K562 (cell line): ENCODE results near the gene UBN1. TPM values are rescaled to one million over a fixed set of nuclear protein-coding genes. Genes with fewer than 3 reads are reported as not detected.

ENCODE experiments used
- ATAC-seq: fragments of 200-7000 bp; cut with Tn5 transposase; 3 replicates; pipeline ENCODE4 v1.9.1; 2020; ENCODE audit warnings: moderate library complexity
- BruUV-seq: library from RNA; stranded (reverse); fragments of 400-500 nt; replicated peaks from 2 replicates; lab custom pipeline; 2021; lab: Mats Ljungman, UMichigan
- CTCF ChIA-PET: fragments of 300-600 bp; formaldehyde crosslinking; extraction: SDS; loops from one replicate; lab custom pipeline; 2021; ENCODE audit warnings: low intra/inter-chr PET ratio; lab: Yijun Ruan, JAX
- POLR2A ChIA-PET: fragments of 300-600, 350-650 bp; sonication (Branson Sonifier 250); formaldehyde crosslinking; extraction: SDS; loops from one replicate; lab custom pipeline; 2021; ENCODE audit warnings: antibody characterized with exemption, inconsistent platforms; lab: Yijun Ruan, JAX
- DNase-seq, 4 experiments: peaks; one replicate each; pipeline versions ENCODE4 v3.0.0 to v3.0.0-alpha.2; 2011 to 2018; ENCODE audit warnings: low spot score in 3 of 4, mixed read lengths in 3 of 4; ENCODE audit errors: extremely low read depth in 1 of 4
- FAIRE-seq: peaks from 2 replicates; lab custom pipeline; 2011; peaks lifted over from hg19 to GRCh38; lab: Jason Lieb, UNC
- H2AFZ ChIP-seq: 2 replicates; pipeline ENCODE4 v1.6.0; 2011; ENCODE audit warnings: low read depth, low read length, control low read depth, inconsistent platforms
- H3K27ac ChIP-seq: fragments of 200-600 bp; 3 replicates; pipeline ENCODE4 v1.8.0; 2011; ENCODE audit warnings: low read depth, mild to moderate bottlenecking, control low read depth, inconsistent platforms, low read length, moderate library complexity, mixed read lengths; ENCODE audit errors: extremely low read depth
- H3K27me3 ChIP-seq, 2 experiments: fragments of 300-600 bp in 1 of 2; 2 replicates in 1 of 2; 3 replicates in 1 of 2; pipeline versions ENCODE4 v1.6.0 to v1.8.0; 2011; ENCODE audit warnings: inconsistent platforms in 2 of 2, low read length in 2 of 2, mild to moderate bottlenecking in 1 of 2, mixed read lengths in 1 of 2, moderate library complexity in 1 of 2; ENCODE audit not compliant: control insufficient read depth in 2 of 2, insufficient read depth in 2 of 2
- H3K36me3 ChIP-seq: fragments of 300-600 bp; 3 replicates; pipeline ENCODE4 v1.8.0; 2011; ENCODE audit warnings: mild to moderate bottlenecking, low read length, inconsistent platforms; ENCODE audit not compliant: control insufficient read depth, insufficient read depth
- H3K4me1 ChIP-seq, 2 experiments: fragments of 200-600 bp in 1 of 2; replicated peaks in 1 of 2; 2 replicates in 1 of 2; 3 replicates in 1 of 2; pipeline versions ENCODE4 v1.5.1 to v1.8.0; 2011; ENCODE audit warnings: inconsistent platforms in 2 of 2, low read length in 2 of 2, mild to moderate bottlenecking in 1 of 2, mixed read lengths in 1 of 2, moderate library complexity in 1 of 2; ENCODE audit not compliant: control insufficient read depth in 2 of 2, insufficient read depth in 2 of 2
- H3K4me2 ChIP-seq: 2 replicates; pipeline ENCODE4 v1.6.1; 2011; ENCODE audit warnings: low read length, control low read depth, inconsistent platforms, mixed read lengths; ENCODE audit not compliant: insufficient read depth
- H3K4me3 ChIP-seq: fragments of 200-600 bp; sonication (generic), shearing (Covaris generic); 2 replicates; pipeline ENCODE4 v1.5.1; 2016; ENCODE audit warnings: control low read depth, inconsistent platforms
- H3K79me2 ChIP-seq: fragments of 200-600 bp; 3 replicates; pipeline ENCODE4 v1.8.0; 2011; ENCODE audit warnings: low read length, inconsistent platforms; ENCODE audit not compliant: control insufficient read depth, insufficient read depth
- H3K9ac ChIP-seq, 2 experiments: 2 replicates each; pipeline versions ENCODE4 v1.6.0 to v1.6.1; 2011; ENCODE audit warnings: low read depth in 2 of 2, low read length in 2 of 2, control low read depth in 1 of 2, inconsistent platforms in 1 of 2, mild to moderate bottlenecking in 1 of 2, mixed read lengths in 1 of 2; ENCODE audit not compliant: insufficient read depth in 1 of 2
- H3K9me1 ChIP-seq: one replicate; pipeline ENCODE4 v1.6.0; 2011; ENCODE audit warnings: inconsistent platforms, mild to moderate bottlenecking, low read length, moderate library complexity; ENCODE audit not compliant: control insufficient read depth, insufficient read depth
- H3K9me3 ChIP-seq: replicated peaks from 2 replicates; pipeline ENCODE4 v1.5.1; 2011; ENCODE audit warnings: low read depth, low read length, inconsistent platforms; ENCODE audit not compliant: control insufficient read depth, insufficient read depth
- H4K20me1 ChIP-seq: replicated peaks from 2 replicates; pipeline ENCODE4 v1.6.1; 2011; ENCODE audit warnings: low read length, inconsistent platforms, mixed read lengths; ENCODE audit not compliant: control insufficient read depth, insufficient read depth
- CC2D1A ChIP-seq: fragments of 450-650 bp; IDR thresholded peaks from 2 replicates; pipeline ENCODE4 v1.6.1; 2017; ENCODE audit warnings: mild to moderate bottlenecking
- HOMEZ ChIP-seq: fragments of 250-450 bp; sonication (Bioruptor Pico); IDR thresholded peaks from 2 replicates; pipeline ENCODE4 v1.4.0; 2020; ENCODE audit warnings: mild to moderate bottlenecking, moderate library complexity
- RBM22 ChIP-seq: fragments of 200-400 bp; formaldehyde crosslinking; IDR thresholded peaks from 2 replicates; pipeline ENCODE4 v1.6.1; 2018; ENCODE audit warnings: low read length, low read depth; ENCODE audit not compliant: poor library complexity, severe bottlenecking
- RFX7 ChIP-seq: fragments of 250-450 bp; sonication (Bioruptor Pico); IDR thresholded peaks from 2 replicates; pipeline ENCODE4 v1.5.1; 2021; ENCODE audit warnings: mild to moderate bottlenecking
- SMC3 ChIP-seq: conservative IDR thresholded peaks from 2 replicates; pipeline ENCODE4 v1.6.1; 2011; ENCODE audit warnings: low read depth, low read length, improper control_type of control experiment; ENCODE audit not compliant: insufficient read depth
- THRA ChIP-seq: fragments of 450-650 bp; IDR thresholded peaks from 2 replicates; pipeline ENCODE4 v1.6.1; 2017; ENCODE audit warnings: mild to moderate bottlenecking, moderate library complexity
- TOE1 ChIP-seq, 2 experiments: fragments of 450-650 bp in 1 of 2; sonication (generic) in 1 of 2; formaldehyde crosslinking in 1 of 2; IDR thresholded peaks; 2 replicates each; pipeline versions ENCODE4 v1.7.1 to v1.8.0; 2016 to 2022; ENCODE audit warnings: borderline replicate concordance in 2 of 2, mild to moderate bottlenecking in 2 of 2, antibody characterized with exemption in 1 of 2, inconsistent platforms in 1 of 2, low read depth in 1 of 2, missing genetic modification reagents in 1 of 2, moderate library complexity in 1 of 2
- ZBTB1 ChIP-seq: sonication (generic); formaldehyde crosslinking; IDR thresholded peaks from 2 replicates; pipeline ENCODE4 v1.8.1; 2023; ENCODE audit warnings: missing genetic modification reagents, low read depth, mild to moderate bottlenecking, borderline replicate concordance
- ZBTB12 ChIP-seq: fragments of 250-450 bp; sonication (Bioruptor Pico); IDR thresholded peaks from 2 replicates; pipeline ENCODE4 v1.4.0; 2020
- ZNF263 ChIP-seq: sonication (generic); formaldehyde crosslinking; IDR thresholded peaks from 2 replicates; pipeline ENCODE4 v1.8.0; 2022; ENCODE audit warnings: mild to moderate bottlenecking, missing genetic modification reagents, borderline replicate concordance
- ZNF384 ChIP-seq: IDR thresholded peaks from 2 replicates; pipeline ENCODE4 v1.6.1; 2012; ENCODE audit warnings: low read depth, low read length, improper control_type of control experiment
- whole genome bisulfite sequencing: fragments of 100-300 bp; shearing (Covaris generic); methylation state at CpG from one replicate; pipeline ENCODE4 v1.1.6; 2016; ENCODE audit warnings: low coverage, mixed read lengths; ENCODE audit not compliant: insufficient coverage; ENCODE audit errors: missing lambda C conversion rate; 5-methylcytosine and 5-hydroxymethylcytosine counted together
- in situ Hi-C: fragments of 300-500 bp; cut with MboI; formaldehyde crosslinking; loops from 4 replicates; pipeline ENCODE4 v1.15.0; 2018; ENCODE audit warnings: inconsistent platforms, mixed read lengths
- intact Hi-C: fragments of 100-400 bp; cut with micrococcal nuclease; formaldehyde crosslinking; loops from 2 replicates; pipeline ENCODE4 v1.14.2; 2022
- polyA plus RNA-seq, 8 experiments: library from polyadenylated mRNA; depleted of rRNA in 4 of 8; stranded (reverse) in 5 of 8; unstranded in 3 of 8; fragments of >200 nt; fragmentation: Nextera tagmentation in 2 of 8; fragmentation: Illumina TruSeq in 1 of 8; extraction: Ambion mirVana in 2 of 8; extraction: Trizol in 1 of 8; gene quantifications; 2 replicates each; pipeline versions ENCODE4 v1.2.1 to v1.2.3, GENCODE V29; 2011 to 2014; ENCODE audit warnings: inconsistent platforms in 1 of 8, missing spikeins in 1 of 8
- total RNA-seq, 7 experiments: library from RNA; depleted of rRNA in 6 of 7; stranded (reverse); fragments of >200 nt in 6 of 7; fragmentation: Illumina TruSeq in 2 of 7; extraction: Trizol in 2 of 7; gene quantifications; 2 replicates each; pipeline versions ENCODE4 v1.2.1 to v1.2.3, GENCODE V29; 2011 to 2021; ENCODE audit warnings: low replicate concordance in 1 of 7
- TF ChIP-seq, protein P1 (sequence below): fragments of 250-450 bp; sonication (Bioruptor Pico); IDR thresholded peaks from 2 replicates; pipeline ENCODE4 v1.5.0; 2021; ENCODE audit warnings: mild to moderate bottlenecking, moderate library complexity

UBN1 gene
- total and polyA plus RNA-seq, 9 of the 15 experiments (the other 6 are each of a cell fraction or from before 2014, with no cell fraction given) = 1.5 to 45.7 (median 20.6) TPM

DNA sequence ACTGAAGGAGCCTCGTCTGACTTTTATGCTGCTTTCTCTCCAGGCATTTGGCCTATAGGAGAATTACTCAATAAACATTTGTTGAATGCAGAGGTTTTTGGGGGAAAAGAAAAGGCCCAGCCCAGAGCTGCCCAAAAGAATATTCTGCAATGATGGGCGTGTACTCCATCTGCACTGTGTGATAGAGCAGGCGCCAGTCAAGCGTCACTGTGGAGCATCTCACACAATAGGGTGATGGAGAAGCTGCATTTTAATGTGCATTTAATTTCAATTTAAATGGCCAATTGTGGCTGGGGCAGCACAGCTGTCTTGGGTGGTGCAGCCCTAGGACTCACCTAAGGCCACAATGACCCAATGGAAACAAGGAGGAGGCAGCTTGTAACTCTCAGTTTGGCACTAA, 20.8 kb upstream of the UBN1 start:
- Histone ChIP-seq H3K36me3 (peaks cover 89% of the 10 kb centered on the region), H3K79me2 (no peaks in the 10 kb centered on the region), H2AFZ (no peak overlapping the region), H3K4me1 (no peaks in the 10 kb centered on the region), H3K4me2 (no peak overlapping the region), H3K9ac (no peak overlapping the region), H4K20me1 (no peaks in the 10 kb centered on the region), H3K27me3 (no peaks in the 10 kb centered on the region), H3K27ac (no peak overlapping the region), H3K9me3 (no peaks in the 10 kb centered on the region), H3K9me1 (no peaks in the 10 kb centered on the region), H3K4me3 (no peak overlapping the region)
- in situ Hi-C loops (no loop called here), intact Hi-C loops (no loop called here)
- 80% methylated on average over 4 of the region's 4 CpGs for WGBS
- ATAC-seq (no peak), DNase-seq (no peak), FAIRE-seq (no peak)
- ChIA-PET POLR2A (interaction anchor here (1.0 to 1.6 kb wide), 3 partner anchors 10 to 18 kb away, joined by 3 to 5 read pairs (median 3); no protein-coding TSS in a partner anchor), CTCF (no interaction called here)
- BruUV-seq = no TSS peak
- TF ChIP-seq ZNF263 (CRISPR knock-in tag) (no peak), RBM22 (no peak), TOE1 (IDR thresholded peaks at IDR 0.05; ENCODE audit: borderline replicate concordance) (no peak), TOE1 (CRISPR knock-in tag; IDR thresholded peaks at IDR 0.05; ENCODE audit: borderline replicate concordance, low read depth) (no peak), ZBTB12 (CRISPR knock-in tag) (no peak), HOMEZ (CRISPR knock-in tag) (no peak), ZNF384 (no peak), CC2D1A (no peak), ZBTB1 (CRISPR knock-in tag) (no peak), SMC3 (no peak), THRA (no peak), RFX7 (CRISPR knock-in tag) (no peak)
- TF ChIP-seq, protein P1, sequence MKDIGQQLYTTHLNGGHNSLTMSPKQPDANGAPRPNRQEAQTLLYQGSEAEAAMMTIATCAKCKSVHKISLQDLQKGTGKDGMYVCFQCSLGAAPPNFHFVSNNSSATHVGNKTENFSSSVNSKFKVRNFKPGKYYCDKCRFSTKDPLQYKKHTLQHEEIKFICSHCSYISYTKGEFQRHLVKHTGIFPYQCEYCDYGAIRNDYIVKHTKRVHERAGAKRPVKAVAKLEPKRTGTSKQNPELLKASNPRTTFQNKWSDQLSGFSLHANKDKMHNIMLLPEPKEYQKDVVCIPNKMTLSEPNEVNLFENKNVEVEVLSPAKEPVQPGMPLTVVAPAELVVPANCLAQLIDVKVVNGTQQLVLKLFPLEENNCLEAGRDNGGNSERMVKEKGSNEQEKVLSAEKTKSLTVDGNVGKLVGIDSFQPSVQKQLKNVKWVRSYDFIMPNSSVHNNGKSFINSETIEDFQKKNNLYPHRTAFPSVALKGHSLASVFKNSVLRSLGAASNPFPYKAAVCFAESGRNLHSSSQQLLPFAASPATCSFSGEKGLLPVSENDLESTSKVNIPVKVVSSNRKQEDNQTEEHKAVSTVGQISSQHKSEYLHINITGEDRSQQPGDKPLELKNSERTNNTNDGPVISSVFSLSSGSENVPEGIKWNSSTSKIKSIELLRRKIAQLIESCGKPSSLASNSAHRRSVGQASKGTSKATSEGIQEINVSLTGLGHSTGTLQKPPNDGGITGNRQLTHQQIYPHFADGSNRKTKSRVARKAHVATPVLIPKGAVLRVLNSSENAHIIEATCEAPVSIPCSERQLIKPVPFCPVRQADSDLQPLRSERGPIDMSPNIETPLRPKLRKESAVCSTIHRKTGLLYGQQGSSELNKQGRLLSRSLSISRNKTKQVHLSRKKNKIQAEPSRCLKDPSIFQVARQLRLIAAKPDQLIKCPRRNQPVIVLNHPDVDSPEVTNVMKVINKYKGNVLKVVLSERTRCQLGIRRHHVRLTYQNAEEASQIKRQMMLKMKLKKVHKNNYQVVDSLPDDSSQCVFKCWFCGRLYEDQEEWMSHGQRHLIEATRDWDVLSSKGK = no peak
